GM23248 (cell line): ENCODE results near the gene UBTF.

Experiments
- EZH2 ChIP-seq: fragments of 200-600 bp; sonication (generic); IDR thresholded peaks from 2 replicates; pipeline ENCODE4 v1.6.1; 2018; ENCODE audit warnings: antibody characterized with exemption, mild to moderate bottlenecking; ENCODE audit not compliant: insufficient read depth, poor library complexity, severe bottlenecking
- EZH2phosphoT487 ChIP-seq: fragments of 200-600 bp; sonication (generic); IDR thresholded peaks from 2 replicates; pipeline ENCODE4 v1.6.1; 2018; ENCODE audit warnings: antibody characterized with exemption, moderate library complexity, mild to moderate bottlenecking, low read depth; ENCODE audit not compliant: insufficient read depth

GRCh38 chr17:44221862-44222111 lies 2.3 kb upstream of the UBTF start:
- TF ChIP-seq EZH2 (no peak), EZH2phosphoT487 (no peak)
